Heart left ventricle (tissue), 16 donors: Measurements from ENCODE around the gene FBXO17. TPM values are rescaled to one million over a fixed set of nuclear protein-coding genes. Genes with fewer than 3 reads are reported as not detected.

Experiments
- ATAC-seq, 4 donors: fragments of 200-7000 bp; cut with Tn5 transposase; one replicate each; pipeline ENCODE4 v1.9.1; 2020 to 2022; ENCODE audit warnings: moderate library complexity in 4 of 4, mild to moderate bottlenecking in 3 of 4, moderate number of reproducible peaks in 1 of 4
- DNase-seq, 5 donors: peaks; one replicate each; pipeline ENCODE4 v3.0.0-alpha.2; 2020
- H3K27ac ChIP-seq, 12 donors: fragments of 200-600 bp; sonication (generic) in 4 of 12; one replicate each; pipeline versions ENCODE4 v1.5.0 to v1.8.0; 2016 to 2022; ENCODE audit warnings: mild to moderate bottlenecking in 2 of 12
- H3K27me3 ChIP-seq, 9 donors: fragments of 200-600 bp; sonication (generic) in 2 of 9; one replicate each; pipeline versions ENCODE4 v1.5.1 to v1.8.0; 2016 to 2022; ENCODE audit warnings: mild to moderate bottlenecking in 3 of 9
- H3K36me3 ChIP-seq, 9 donors: fragments of 200-600 bp; sonication (generic) in 2 of 9; one replicate each; pipeline versions ENCODE4 v1.5.0 to v1.8.0; 2018 to 2022; ENCODE audit warnings: mild to moderate bottlenecking in 2 of 9
- H3K4me1 ChIP-seq, 12 donors: fragments of 200-600 bp; sonication (generic) in 4 of 12; one replicate each; pipeline versions ENCODE4 v1.5.0 to v1.8.0; 2016 to 2022; ENCODE audit warnings: mild to moderate bottlenecking in 3 of 12
- H3K4me3 ChIP-seq, 12 donors: fragments of 200-600 bp; sonication (generic) in 4 of 12; one replicate each; pipeline versions ENCODE4 v1.5.0 to v1.8.0; 2017 to 2022; ENCODE audit warnings: mild to moderate bottlenecking in 9 of 12, moderate library complexity in 4 of 12
- H3K9me3 ChIP-seq, 12 donors: fragments of 200-600 bp; sonication (generic) in 4 of 12; one replicate each; pipeline versions ENCODE4 v1.5.0 to v1.8.0; 2016 to 2022; ENCODE audit warnings: mild to moderate bottlenecking in 1 of 12
- CTCF ChIP-seq, 12 donors: fragments of 200-600 bp; sonication (generic) in 4 of 12; IDR thresholded peaks; one replicate each; pipeline versions ENCODE4 v1.5.0 to v1.8.0; 2018 to 2022; ENCODE audit warnings: antibody characterized with exemption in 12 of 12, mild to moderate bottlenecking in 5 of 12
- POLR2A ChIP-seq, 2 donors: fragments of 450-650 bp; IDR thresholded peaks; one replicate each; pipeline ENCODE4 v1.6.1; 2017; ENCODE audit warnings: antibody characterized with exemption in 2 of 2, mild to moderate bottlenecking in 2 of 2, moderate library complexity in 2 of 2
- WGBS, 4 donors: extraction: QIAGEN DNeasy Blood & Tissue Kit in 2 of 4; methylation state at CpG; one replicate each; pipeline versions ENCODE4 v1.1.5 to v1.1.7; 2013 to 2018; 5-methylcytosine and 5-hydroxymethylcytosine counted together
- intact Hi-C, 10 donors: fragments of 100-400 bp; cut with DNase I; formaldehyde crosslinking; loops; one replicate each; pipeline versions ENCODE4 v1.11.1 to v1.14.2; 2022
- polyA plus RNA-seq, 2 donors: library from polyadenylated mRNA; stranded (reverse); fragments of 200-250 nt; gene quantifications; one replicate each; pipeline ENCODE4 v1.2.3, GENCODE V29; 2013
- total RNA-seq, 9 donors: library from RNA; depleted of rRNA in 2 of 9; stranded (reverse); fragments of >200 nt in 2 of 9; fragmentation: NEBNext Ultra II Directional in 3 of 9; extraction: Animal tissue kit (Norgen Biotek cat#: 25700) in 3 of 9; gene quantifications; one replicate each; pipeline versions ENCODE4 v1.1.0 to v1.2.4, GENCODE V29; 2016 to 2023
- donor health status: ischemic (EF 13 %, LVEDD 7.1; RV severe dilation, severe dysfunction).
- donor health status: healthy with polysubstance abuse.
- donor health status: DM: no; HTN: yes; CAD: no.
- donor health status: DM: no; HTN: no; CAD: no.
- donor health status: ischemic (EF 25% LVEDD 6.9; RV normal size, moderate dysfunction).
- donor health status: ischemic (EF 25% LVEDD 5.7; RV mildly dilated, moderate dysfunction).
- donor health status: healthy.
- donor health status: DM: yes; HTN: yes; CAD: no.
- donor health status: ischemic (EF 35%, LVEDD 5.7; RV mildly dilated, moderate dysfunction).
- donor health status: nonischemic (EF 11% LVEDD 7.7; RV severe dilation, severe dysfunction).
- donor health status: DM: yes; HTN: yes; CAD: no.
- donor health status: PGD.
- donor health status: ischemic (EF 29% LVEDD 5.4; RV normal size, mild dysfunction).
- donor health status: nonischemic (EF 23%, LVEDD 6.1; RV moderate dilation, normal function).

Gene FBXO17
- total and polyA plus RNA-seq, 11 donors: 1.2 to 4.9 (median 2.4) TPM

GRCh38 chr19:38924388-38924787 lies 51.2 kb downstream of the FBXO17 start:
- H3K27me3 ChIP-seq: no peaks in the 10 kb centered on the region
- 93 to 98% (median 95%) methylated on average over 7 of the region's 7 CpGs for WGBS, 4 donors
- peaks cover 0 to 14% (median under 1%) of the 10 kb centered on the region in 12 donors for H3K4me1 ChIP-seq
- TF ChIP-seq POLR2A (IDR thresholded peaks at IDR 0.05) (no peak), CTCF (IDR thresholded peaks at IDR 0.05) (no peak)
- intact Hi-C loops: loop anchor here in 4 of 10 donors (10.0 kb wide), 6 partner anchors 90 to 530 kb away; partner anchors contain the start of genes ECH1 (in 1 of the 4) and FAM98C (in 1 of the 4)
- H3K27ac ChIP-seq: peak overlapping the region in 1 of 12 donors; percentile 37
- no peak for ATAC-seq
- H3K36me3 ChIP-seq: peaks cover 0 to 42% (median 31%) of the 10 kb centered on the region in 9 donors
- no peaks in the 10 kb centered on the region for H3K9me3 ChIP-seq
- no peak for DNase-seq
- H3K4me3 ChIP-seq: no peak overlapping the region

- H3K27me3 ChIP-seq: no peaks in the 10 kb centered on the region
- peaks cover 0 to 42% (median 31%) of the 10 kb centered on the region in 9 donors for H3K36me3 ChIP-seq
- intact Hi-C loops: loop anchor here in 4 of 10 donors (10.0 kb wide), 6 partner anchors 88 to 528 kb away; partner anchors contain the start of genes ECH1 (in 1 of the 4) and FAM98C (in 1 of the 4)
- no peak for TF ChIP-seq POLR2A (IDR thresholded peaks at IDR 0.05)
- no peak for TF ChIP-seq CTCF (IDR thresholded peaks at IDR 0.05)
- no peak overlapping the region for H3K27ac ChIP-seq
- peak in 1 of 5 donors; percentile 4 for DNase-seq
- H3K4me1 ChIP-seq: no peaks in the 10 kb centered on the region
- no peaks in the 10 kb centered on the region for H3K9me3 ChIP-seq
- 85 to 93% (median 88%) methylated on average over 5 of the region's 5 CpGs for WGBS, 4 donors
- ATAC-seq: no peak
- no peak overlapping the region for H3K4me3 ChIP-seq
Measured at GRCh38 chr19:38922482-38922881, 53.1 kb downstream of the FBXO17 start.

GRCh38 chr19:38921420-38922274 lies 53.9 kb downstream of the FBXO17 start:
- DNase-seq (peak in 1 of 5 donors; percentile 14), ATAC-seq (no peak)
- Histone ChIP-seq H3K4me3 (no peak overlapping the region), H3K27me3 (no peaks in the 10 kb centered on the region), H3K27ac (no peak overlapping the region), H3K4me1 (no peaks in the 10 kb centered on the region), H3K36me3 (peaks cover 0 to 42% (median 31%) of the 10 kb centered on the region in 9 donors), H3K9me3 (no peaks in the 10 kb centered on the region)
- intact Hi-C loops: loop anchor here in 4 of 10 donors (10.0 kb wide), 6 partner anchors 87 to 527 kb away; partner anchors contain the start of genes ECH1 (in 1 of the 4) and FAM98C (in 1 of the 4)
- 85 to 94% (median 90%) methylated on average over 12 to 20 of the region's 20 CpGs for WGBS, 4 donors
- TF ChIP-seq POLR2A (IDR thresholded peaks at IDR 0.05): no peak
- TF ChIP-seq CTCF (IDR thresholded peaks at IDR 0.05): no peak
